Fibroblast of lung (primary cell): ENCODE measurements around the gene LHFPL2.
"Not testable (repeated sequence)": the region's sequence is repeated elsewhere in the genome, so short reads cannot be mapped to it uniquely, and the experiment has no call there.

Experiments used
- CTCF ChIP-seq, 2 donors: IDR thresholded peaks in 1 of 2; conservative IDR thresholded peaks in 1 of 2; 1 replicate in 1 of 2; 2 replicates in 1 of 2; pipeline ENCODE4 v1.5.1; 2011 to 2012; ENCODE audit warnings: low read length in 2 of 2, control low read depth in 1 of 2, inconsistent platforms in 1 of 2, low read depth in 1 of 2, mild to moderate bottlenecking in 1 of 2
- EZH2 ChIP-seq: IDR thresholded peaks from 2 replicates; pipeline ENCODE4 v1.5.1; 2012; ENCODE audit warnings: low read length, control low read depth, mild to moderate bottlenecking; ENCODE audit errors: missing control alignments

GRCh38 chr5:78620119-78620518 is 28.5 kb downstream of the LHFPL2 start:
- TF ChIP-seq CTCF (conservative IDR thresholded peaks at IDR 0.05 in 1 of 2, IDR thresholded peaks at IDR 0.05 in 1 of 2; ENCODE audit: low read depth in 1 of 2, low read length in 2 of 2); EZH2: not testable (repeated sequence)
